GM19328 (cell line): ENCODE data around the gene SLC35E4.

ENCODE experiments used
- ATAC-seq: cut with Tn5 transposase; IDR thresholded peaks from one replicate; pipeline ENCODE4 v1.9.1; 2021; ENCODE audit warnings: mild to moderate bottlenecking, moderate library complexity; ENCODE audit not compliant: unreplicated experiment

The SLC35E4 gene

DNA sequence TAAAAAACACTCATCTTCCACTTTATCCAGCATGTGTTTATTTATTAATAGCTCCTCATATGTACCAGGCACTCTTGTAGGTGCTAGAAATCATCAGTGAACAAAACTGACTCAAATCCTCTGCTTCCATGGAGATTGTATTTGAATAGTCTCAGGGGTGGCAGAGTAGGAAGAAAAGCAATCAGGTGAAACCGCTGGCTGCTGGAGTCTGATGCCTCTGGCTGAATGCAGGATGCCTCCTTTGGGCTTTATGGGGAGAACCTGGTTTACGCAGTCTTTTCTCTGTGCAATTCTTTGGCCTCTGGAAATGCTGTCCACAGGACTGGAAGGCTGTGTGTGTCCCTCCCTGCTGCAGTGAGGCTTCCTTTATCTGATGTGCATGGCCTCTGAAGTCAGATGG lies 46.2 kb downstream of the SLC35E4 start:
- no peak for ATAC-seq

DNA sequence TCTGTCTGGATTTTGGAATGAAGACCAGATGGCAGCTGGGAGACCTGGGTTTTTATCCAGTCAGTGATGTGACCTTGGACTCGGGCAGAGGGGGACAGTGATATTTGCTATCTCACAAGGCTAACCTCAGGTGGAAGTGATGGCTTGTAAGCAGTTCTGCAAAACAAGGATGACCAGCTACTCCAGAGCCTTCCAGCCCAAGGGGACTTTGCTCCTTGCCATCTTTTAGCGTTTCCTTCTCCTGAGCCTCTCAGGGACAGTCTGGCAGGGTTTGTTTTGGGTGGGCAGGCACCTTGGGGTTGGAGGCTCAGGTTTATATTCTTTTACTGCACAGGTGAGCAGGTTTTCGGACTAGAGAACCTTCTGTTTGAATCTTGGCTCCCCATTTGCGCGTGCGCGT lies 49.6 kb downstream of the SLC35E4 start:
- ATAC-seq, result no peak

DNA sequence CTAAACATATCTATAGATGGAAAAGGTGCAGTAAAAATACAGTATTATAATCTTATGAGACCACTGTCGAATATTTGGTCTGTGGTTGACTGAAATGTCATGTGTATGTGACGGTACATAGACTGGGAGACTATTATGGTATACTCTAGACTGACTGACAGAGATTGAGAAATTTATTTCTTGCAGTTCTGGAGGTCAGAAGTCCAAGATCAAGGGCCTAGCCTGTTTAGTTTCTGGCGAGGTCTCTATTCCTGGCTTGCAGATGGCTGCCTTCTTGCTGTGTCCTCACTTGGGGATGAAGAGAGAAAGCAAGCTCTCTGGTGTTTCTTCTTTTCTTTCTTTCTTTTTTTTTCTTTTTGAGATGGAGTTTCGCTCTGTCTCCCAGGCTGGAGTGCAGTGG lies 51.8 kb downstream of the SLC35E4 start:
- ATAC-seq, result no peak

DNA sequence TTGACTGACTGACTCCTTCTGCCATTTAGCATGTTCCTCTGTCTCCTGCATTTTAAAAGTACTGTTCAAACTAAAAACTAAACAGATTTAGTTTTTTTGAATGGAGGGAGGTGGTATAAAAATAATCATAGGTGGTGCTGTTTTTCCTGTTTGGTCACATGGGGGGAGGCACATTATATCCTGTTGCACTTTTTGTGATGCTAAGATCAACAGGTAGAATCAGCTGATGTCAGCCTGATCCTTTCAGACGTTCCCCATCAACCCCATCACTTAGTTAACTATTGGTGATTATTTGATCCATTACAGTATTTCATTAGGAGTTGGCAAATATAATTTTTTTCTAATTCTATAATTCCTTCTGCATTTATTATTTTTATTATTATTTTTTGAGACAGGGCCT lies 54.0 kb downstream of the SLC35E4 start:
- no peak for ATAC-seq

DNA sequence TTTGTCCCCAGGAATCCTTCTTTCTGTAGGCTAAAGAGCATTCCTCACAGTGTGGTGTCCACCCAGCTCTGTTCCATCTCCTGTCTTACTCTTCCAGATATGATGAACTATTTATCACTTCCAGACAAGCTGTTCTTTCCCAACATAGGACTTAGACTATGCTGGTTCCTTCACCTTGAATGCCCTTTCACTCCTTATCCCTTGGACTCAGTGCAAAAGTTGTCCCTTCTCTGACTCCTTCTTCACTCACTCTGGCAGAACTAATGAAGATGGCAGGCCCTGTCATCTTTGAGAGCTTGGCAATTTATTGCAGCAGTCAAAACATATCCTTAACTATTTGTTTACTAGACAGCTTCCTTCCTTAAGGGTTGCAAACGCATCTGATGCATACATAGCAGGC lies 55.6 kb downstream of the SLC35E4 start:
- ATAC-seq, result no peak

DNA sequence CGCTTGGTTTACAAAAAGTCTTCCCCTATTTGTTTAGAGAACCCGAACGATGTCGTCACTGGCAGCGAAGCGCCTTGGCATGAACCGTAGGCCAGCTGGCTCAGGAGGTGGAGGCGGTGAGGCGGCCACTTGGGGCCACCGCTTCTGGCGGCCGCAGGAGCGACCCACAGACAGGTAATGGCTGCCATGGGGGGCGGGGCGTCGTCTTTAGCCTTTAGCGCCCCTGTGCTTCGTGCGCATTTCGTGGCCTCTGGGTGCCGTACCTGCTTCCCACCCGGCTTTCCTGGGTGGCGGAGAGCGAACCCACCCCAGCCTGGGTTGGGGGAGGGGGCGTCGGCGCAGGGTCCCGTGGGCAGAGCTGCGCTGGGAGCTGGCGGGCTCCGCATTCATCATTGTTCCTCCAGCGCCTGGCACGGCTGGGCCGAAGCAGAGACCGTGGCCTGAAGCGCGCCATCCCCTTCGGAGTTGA lies 58.6 kb downstream of the SLC35E4 start:
- no peak for ATAC-seq

DNA sequence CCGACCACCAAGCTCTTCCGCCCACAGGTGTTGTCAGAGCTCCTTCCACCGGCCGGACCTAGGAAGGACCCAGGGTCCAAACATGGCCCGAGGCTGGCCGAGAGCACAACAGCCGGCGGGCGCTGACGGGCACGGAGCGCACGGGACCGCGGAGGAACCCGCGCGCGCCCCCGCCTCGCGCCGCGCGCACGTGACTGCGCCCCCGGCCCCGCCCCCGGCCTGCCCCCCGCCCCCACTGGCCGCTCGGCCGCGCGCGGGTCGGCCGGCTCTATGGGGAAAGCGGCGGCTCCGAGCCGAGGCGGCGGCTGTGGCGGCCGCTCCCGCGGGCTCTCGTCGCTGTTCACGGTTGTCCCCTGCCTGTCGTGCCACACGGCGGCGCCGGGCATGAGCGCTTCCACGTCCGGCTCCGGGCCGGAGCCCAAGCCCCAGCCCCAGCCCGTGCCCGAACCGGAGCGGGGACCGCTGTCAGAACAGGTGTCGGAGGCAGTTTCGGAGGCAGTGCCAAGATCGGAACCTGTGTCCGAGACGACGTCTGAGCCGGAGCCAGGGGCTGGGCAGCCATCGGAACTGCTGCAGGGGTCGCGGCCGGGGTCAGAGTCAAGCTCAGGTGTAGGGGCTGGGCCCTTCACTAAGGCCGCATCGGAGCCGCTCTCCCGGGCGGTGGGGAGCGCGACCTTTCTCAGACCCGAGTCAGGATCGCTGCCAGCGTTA lies 59.2 kb downstream of the SLC35E4 start, which contains the start of gene OSBP2:
TSS of gene OSBP2 (plus strand) at position 235 of the 711 bp plus-strand sequence. CDS start at position 271, 36 bp downstream.
- no peak for ATAC-seq

DNA sequence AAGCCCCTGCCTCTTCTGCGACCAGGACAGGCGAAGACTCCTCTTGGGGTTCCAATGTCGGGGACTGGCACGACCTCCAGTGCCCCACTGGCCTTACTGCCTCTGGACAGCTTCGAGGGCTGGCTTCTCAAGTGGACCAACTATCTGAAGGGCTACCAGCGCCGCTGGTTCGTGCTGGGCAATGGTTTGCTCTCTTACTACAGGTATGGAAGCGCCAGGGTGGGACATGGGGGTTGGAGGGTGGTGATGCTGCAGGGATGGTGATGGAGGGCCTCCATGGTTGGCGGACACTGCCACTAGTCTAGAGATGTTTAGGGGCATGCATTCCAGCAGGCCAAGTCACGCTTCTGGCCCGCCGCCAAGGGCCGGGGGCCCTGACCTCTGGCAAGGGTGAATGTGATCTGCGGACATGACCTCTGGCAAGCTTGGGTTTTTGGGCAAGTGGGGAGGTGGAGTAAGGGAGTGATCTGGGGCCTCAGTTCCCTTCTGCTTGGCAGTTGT lies 59.8 kb downstream of the SLC35E4 start:
- no peak for ATAC-seq

DNA sequence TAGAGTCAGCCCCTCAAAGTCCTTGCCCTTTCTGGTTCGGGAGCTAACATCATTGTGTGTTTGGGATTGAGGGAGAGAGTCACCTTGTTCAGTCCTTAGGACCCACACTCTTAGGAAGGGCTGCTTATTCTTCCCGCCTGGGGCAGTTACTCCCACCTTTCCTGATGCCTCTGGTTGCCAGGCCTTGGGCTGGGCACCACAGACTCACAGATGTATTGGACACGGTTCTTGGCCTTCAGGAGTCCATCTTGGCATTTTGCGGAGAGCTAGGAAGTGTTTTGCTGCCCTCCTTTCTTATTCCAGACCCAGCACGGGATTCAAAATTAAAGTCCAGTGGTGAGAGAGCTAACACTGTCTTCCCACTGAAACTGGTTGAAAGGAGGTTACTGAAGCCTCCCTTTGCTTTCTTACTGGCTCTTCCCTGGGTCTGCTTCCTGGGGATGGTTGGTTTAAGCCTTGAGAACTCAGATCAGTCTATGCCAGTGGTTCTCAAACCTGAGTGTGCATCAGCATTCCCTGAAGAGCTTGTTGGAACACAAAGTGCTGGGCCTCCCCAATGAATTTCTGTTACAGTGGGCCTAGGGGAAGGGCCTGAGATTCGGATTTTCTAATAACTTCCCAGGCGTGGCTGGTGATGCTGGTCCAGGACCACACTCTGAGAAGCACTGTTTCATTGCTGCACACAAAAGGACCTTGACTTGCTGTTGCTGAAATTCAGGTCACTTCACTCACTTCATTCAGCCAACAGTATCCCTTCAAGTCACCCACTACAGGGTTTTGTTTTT lies 60.5 kb downstream of the SLC35E4 start:
- no peak for ATAC-seq
